Karpas-422 (cell line): Measurements from ENCODE around the gene CCDC187. TPM values are rescaled to one million over a fixed set of nuclear protein-coding genes. Genes with fewer than 3 reads are reported as not detected.
A peak's percentile ranks its signal among the peaks of the same experiment; 100 is the strongest.

ENCODE experiments used
- DNase-seq: peaks from one replicate; pipeline ENCODE4 v3.0.0-alpha.2; 2015
- H2AFZ ChIP-seq: fragments of 200-600 bp; sonication (generic); 2 replicates; pipeline ENCODE4 v1.6.1; 2014; ENCODE audit warnings: antibody characterized with exemption, low read length, mixed read lengths
- H3K27ac ChIP-seq: fragments of 200-600 bp; sonication (generic); 2 replicates; pipeline ENCODE4 v1.5.1; 2014; ENCODE audit warnings: mild to moderate bottlenecking, low read length, moderate library complexity
- H3K27me3 ChIP-seq: fragments of 200-600 bp; sonication (generic); 2 replicates; pipeline ENCODE4 v1.6.1; 2014; ENCODE audit warnings: low read length, mixed read lengths
- H3K36me3 ChIP-seq: fragments of 200-600 bp; sonication (generic); 2 replicates; pipeline ENCODE4 v1.6.1; 2014; ENCODE audit warnings: low read length, mixed read lengths; ENCODE audit not compliant: insufficient read depth
- H3K4me1 ChIP-seq: fragments of 200-600 bp; sonication (generic); 2 replicates; pipeline ENCODE4 v1.6.1; 2014; ENCODE audit warnings: mild to moderate bottlenecking, low read length, mixed read lengths
- H3K4me2 ChIP-seq: fragments of 200-600 bp; sonication (generic); 2 replicates; pipeline ENCODE4 v1.6.1; 2014; ENCODE audit warnings: low read length, low read depth, mild to moderate bottlenecking; ENCODE audit not compliant: poor library complexity, severe bottlenecking
- H3K4me3 ChIP-seq: fragments of 200-600 bp; sonication (generic); 2 replicates; pipeline ENCODE4 v1.5.1; 2014; ENCODE audit warnings: mild to moderate bottlenecking, antibody characterized with exemption, low read length, mixed read lengths
- H3K79me2 ChIP-seq: fragments of 200-600 bp; sonication (generic); 2 replicates; pipeline ENCODE4 v1.6.1; 2014; ENCODE audit warnings: mild to moderate bottlenecking, low read length, mixed read lengths
- H3K9ac ChIP-seq: fragments of 200-600 bp; sonication (generic); 2 replicates; pipeline ENCODE4 v1.6.0; 2014; ENCODE audit warnings: low read length
- H3K9me2 ChIP-seq: fragments of 200-600 bp; sonication (generic), shearing (Covaris generic); replicated peaks from 2 replicates; pipeline ENCODE4 v1.6.0; 2014; ENCODE audit warnings: mild to moderate bottlenecking, low read length, moderate library complexity; ENCODE audit not compliant: insufficient read depth
- H3K9me3 ChIP-seq: fragments of 300-700, 200-600 bp; sonication (generic); 2 replicates; pipeline ENCODE4 v1.6.1; 2014; ENCODE audit warnings: low read length, mixed read lengths
- H4K20me1 ChIP-seq: fragments of 200-600 bp; sonication (generic); 2 replicates; pipeline ENCODE4 v1.6.1; 2014; ENCODE audit warnings: mild to moderate bottlenecking, antibody characterized with exemption, low read length, low read depth; ENCODE audit not compliant: insufficient read depth
- total RNA-seq: library from RNA; depleted of rRNA; stranded (reverse); fragments of >200 nt; shearing (Covaris generic); gene quantifications from 2 replicates; pipeline ENCODE4 v1.2.3, GENCODE V29; 2014; ENCODE audit warnings: low replicate concordance

Gene CCDC187
- total RNA-seq, 1 experiment from 2014 or later: 0.34 TPM

GRCh38 chr9:136244969-136245218 is 59.0 kb downstream of the CCDC187 start:
- Histone ChIP-seq H2AFZ (no peak overlapping the region), H3K4me1 (peaks cover 58% of the 10 kb centered on the region)

GRCh38 chr9:136244122-136244968 is 59.5 kb downstream of the CCDC187 start:
- peaks cover 15% of the 10 kb centered on the region; the same call in 1 of the 2 replicates for H3K79me2 ChIP-seq
- no peaks in the 10 kb centered on the region for H3K9me2 ChIP-seq
- H3K4me1 ChIP-seq: peaks cover 63% of the 10 kb centered on the region
- H4K20me1 ChIP-seq: peaks cover 51% of the 10 kb centered on the region
- H3K27me3 ChIP-seq: no peaks in the 10 kb centered on the region
- H3K27ac ChIP-seq: peak overlapping the region; percentile 72
- no peaks in the 10 kb centered on the region for H3K9me3 ChIP-seq
- peak overlapping the region; percentile 92 for H3K4me3 ChIP-seq
- H3K4me2 ChIP-seq: peak overlapping the region; percentile 89
- peak overlapping the region; percentile 84 for H3K9ac ChIP-seq
- H3K36me3 ChIP-seq: peaks cover 8% of the 10 kb centered on the region; the same call in 1 of the 2 replicates
- H2AFZ ChIP-seq: no peak overlapping the region
- peak; percentile 66 for DNase-seq

More at GRCh38 chr9:136244969-136245218, 59.0 kb downstream of the CCDC187 start:
- Histone ChIP-seq H3K9me3 (no peaks in the 10 kb centered on the region), H3K4me2 (peak overlapping the region; percentile 89), H4K20me1 (peaks cover 48% of the 10 kb centered on the region), H3K9ac (peak overlapping the region; percentile 84), H3K36me3 (peaks cover 8% of the 10 kb centered on the region; the same call in 1 of the 2 replicates), H3K9me2 (no peaks in the 10 kb centered on the region), H3K79me2 (peaks cover 15% of the 10 kb centered on the region; the same call in 1 of the 2 replicates), H3K27ac (peak overlapping the region; percentile 72), H3K27me3 (no peaks in the 10 kb centered on the region), H3K4me3 (peak overlapping the region; percentile 92)
- no peak for DNase-seq

- no peaks in the 10 kb centered on the region for H3K27me3 ChIP-seq
- H3K79me2 ChIP-seq: peaks cover 15% of the 10 kb centered on the region; the same call in 1 of the 2 replicates
- H3K27ac ChIP-seq: peak overlapping the region; percentile 72
- peaks cover 8% of the 10 kb centered on the region; the same call in 1 of the 2 replicates for H3K36me3 ChIP-seq
- H3K9me3 ChIP-seq: no peaks in the 10 kb centered on the region
- peak overlapping the region; percentile 89 for H3K4me2 ChIP-seq
- H2AFZ ChIP-seq: no peak overlapping the region
- H3K9ac ChIP-seq: peak overlapping the region; percentile 84
- H3K9me2 ChIP-seq: no peaks in the 10 kb centered on the region
- peaks cover 55% of the 10 kb centered on the region for H4K20me1 ChIP-seq
- H3K4me1 ChIP-seq: peaks cover 70% of the 10 kb centered on the region
- no peak for DNase-seq
- peak overlapping the region; percentile 92 for H3K4me3 ChIP-seq
Observed at GRCh38 chr9:136243631-136244030, 60.3 kb downstream of the CCDC187 start.

- H3K36me3 ChIP-seq: peaks cover 8% of the 10 kb centered on the region; the same call in 1 of the 2 replicates
- peak overlapping the region; percentile 72 for H3K27ac ChIP-seq
- no peaks in the 10 kb centered on the region for H3K9me3 ChIP-seq
- H3K9ac ChIP-seq: peak overlapping the region; percentile 84
- DNase-seq: peak; percentile 84
- H3K4me1 ChIP-seq: peaks cover 77% of the 10 kb centered on the region
- peaks cover 59% of the 10 kb centered on the region for H4K20me1 ChIP-seq
- no peak overlapping the region for H2AFZ ChIP-seq
- no peaks in the 10 kb centered on the region for H3K27me3 ChIP-seq
- H3K9me2 ChIP-seq: no peaks in the 10 kb centered on the region
- peak overlapping the region; percentile 89 for H3K4me2 ChIP-seq
- peak overlapping the region; percentile 43; the same call in 1 of the 2 replicates for H3K4me3 ChIP-seq
- peaks cover 15% of the 10 kb centered on the region; the same call in 1 of the 2 replicates for H3K79me2 ChIP-seq
Observed at GRCh38 chr9:136242918-136243525, 60.9 kb downstream of the CCDC187 start.

- H3K9me3 ChIP-seq: no peaks in the 10 kb centered on the region
- no peaks in the 10 kb centered on the region for H3K27me3 ChIP-seq
- peak overlapping the region; percentile 81 for H3K4me2 ChIP-seq
- peaks cover 15% of the 10 kb centered on the region; the same call in 1 of the 2 replicates for H3K79me2 ChIP-seq
- H3K4me1 ChIP-seq: peaks cover 84% of the 10 kb centered on the region
- H2AFZ ChIP-seq: no peak overlapping the region
- no peak for DNase-seq
- peak overlapping the region; percentile 53 for H3K9ac ChIP-seq
- no peaks in the 10 kb centered on the region for H3K9me2 ChIP-seq
- H3K36me3 ChIP-seq: peaks cover 8% of the 10 kb centered on the region; the same call in 1 of the 2 replicates
- peak overlapping the region; percentile 43; the same call in 1 of the 2 replicates for H3K4me3 ChIP-seq
- peaks cover 65% of the 10 kb centered on the region for H4K20me1 ChIP-seq
- H3K27ac ChIP-seq: no peak overlapping the region
Observed at GRCh38 chr9:136242248-136242647, 61.6 kb downstream of the CCDC187 start.

GRCh38 chr9:136241542-136241941 is 62.4 kb downstream of the CCDC187 start:
- H3K9ac ChIP-seq: peak overlapping the region; percentile 53; the same call in 1 of the 2 replicates
- peaks cover 12% of the 10 kb centered on the region; the same call in 1 of the 2 replicates for H3K36me3 ChIP-seq
- no peaks in the 10 kb centered on the region for H3K9me3 ChIP-seq
- DNase-seq: no peak
- peaks cover 72% of the 10 kb centered on the region for H4K20me1 ChIP-seq
- peak overlapping the region; percentile 52; the same call in 1 of the 2 replicates for H3K4me3 ChIP-seq
- H3K27ac ChIP-seq: no peak overlapping the region
- peaks cover 86% of the 10 kb centered on the region for H3K4me1 ChIP-seq
- no peaks in the 10 kb centered on the region for H3K27me3 ChIP-seq
- no peaks in the 10 kb centered on the region for H3K9me2 ChIP-seq
- peaks cover 15% of the 10 kb centered on the region; the same call in 1 of the 2 replicates for H3K79me2 ChIP-seq
- no peak overlapping the region for H2AFZ ChIP-seq
- peak overlapping the region; percentile 81 for H3K4me2 ChIP-seq

GRCh38 chr9:136240941-136241340 is 63.0 kb downstream of the CCDC187 start:
- peak overlapping the region; percentile 89 for H3K27ac ChIP-seq
- no peak for DNase-seq
- peak overlapping the region; percentile 81 for H3K4me2 ChIP-seq
- peaks cover 15% of the 10 kb centered on the region; the same call in 1 of the 2 replicates for H3K36me3 ChIP-seq
- peaks cover 81% of the 10 kb centered on the region for H3K4me1 ChIP-seq
- H3K27me3 ChIP-seq: no peaks in the 10 kb centered on the region
- peaks cover 78% of the 10 kb centered on the region for H4K20me1 ChIP-seq
- no peaks in the 10 kb centered on the region for H3K9me3 ChIP-seq
- H2AFZ ChIP-seq: no peak overlapping the region
- peak overlapping the region; percentile 52; the same call in 1 of the 2 replicates for H3K4me3 ChIP-seq
- peak overlapping the region; percentile 53 for H3K9ac ChIP-seq
- H3K79me2 ChIP-seq: peaks cover 15% of the 10 kb centered on the region; the same call in 1 of the 2 replicates
- no peaks in the 10 kb centered on the region for H3K9me2 ChIP-seq

GRCh38 chr9:136239983-136240330 is 63.9 kb downstream of the CCDC187 start:
- Histone ChIP-seq H3K9me2 (no peaks in the 10 kb centered on the region), H4K20me1 (peaks cover 87% of the 10 kb centered on the region), H3K79me2 (peaks cover 15% of the 10 kb centered on the region; the same call in 1 of the 2 replicates), H2AFZ (no peak overlapping the region), H3K36me3 (peaks cover 19% of the 10 kb centered on the region), H3K4me1 (peaks cover 79% of the 10 kb centered on the region), H3K27me3 (no peaks in the 10 kb centered on the region), H3K9ac (no peak overlapping the region), H3K9me3 (no peaks in the 10 kb centered on the region), H3K4me3 (peak overlapping the region; percentile 63; the same call in 1 of the 2 replicates), H3K27ac (peak overlapping the region; percentile 93), H3K4me2 (peak overlapping the region; percentile 81)
- peak; percentile 97 for DNase-seq
